GM12874 (cell line): ENCODE results near the gene ADGRD1.

Experiments used
- CTCF ChIP-seq: IDR thresholded peaks from 2 replicates; pipeline ENCODE4 v1.5.1; 2011; ENCODE audit warnings: low read depth, mild to moderate bottlenecking, control low read depth, low read length, moderate library complexity; ENCODE audit not compliant: insufficient read depth

ADGRD1 gene

GRCh38 chr12:130945786-130946492 is 7.8 kb upstream of the ADGRD1 start:
- no peak for TF ChIP-seq CTCF

- TF ChIP-seq CTCF, result no peak
Observed at GRCh38 chr12:130947028-130947613, 6.6 kb upstream of the ADGRD1 start.

GRCh38 chr12:130948136-130948535 is 5.6 kb upstream of the ADGRD1 start:
- no peak for TF ChIP-seq CTCF

GRCh38 chr12:130948751-130949150 is 5.0 kb upstream of the ADGRD1 start:
- TF ChIP-seq CTCF, result no peak

GRCh38 chr12:130949806-130950205 is 3.9 kb upstream of the ADGRD1 start:
- no peak for TF ChIP-seq CTCF

GRCh38 chr12:130951636-130952035 is 2.1 kb upstream of the ADGRD1 start:
- no peak for TF ChIP-seq CTCF

GRCh38 chr12:130952171-130952954 is 1.3 kb upstream of the ADGRD1 start:
- TF ChIP-seq CTCF, result no peak
